ENCODE data around the gene TGFBR3. TPM values are rescaled to one million over a fixed set of nuclear protein-coding genes. Genes with fewer than 3 reads are reported as not detected.

Gene TGFBR3
- total and polyA plus RNA-seq, 9 donors = 92.4 to 442 (median 165) TPM

- H3K27ac ChIP-seq = peak overlapping the region; percentile 1 to 85
- no peak for DNase-seq
Measured at GRCh38 chr1:91700771-91701471, 185.0 kb downstream of the TGFBR3 start.

GRCh38 chr1:91700332-91700731 lies 185.6 kb downstream of the TGFBR3 start:
- H3K27ac ChIP-seq = peak overlapping the region; percentile 53 to 85
- WGBS, 3 donors = 69 to 73% (median 72%) methylated on average over 2 of the region's 2 CpGs
- intact Hi-C loops (cut with DNase I) = no loop called here
- TF ChIP-seq POLR2A (IDR thresholded peaks at IDR 0.05) = no peak
- TF ChIP-seq CTCF (IDR thresholded peaks at IDR 0.05) = peak in 2 of 3 donors; percentile 16 to 31
- H3K9me3 ChIP-seq = no peaks in the 10 kb centered on the region
- H3K27me3 ChIP-seq = no peaks in the 10 kb centered on the region
- no peak overlapping the region for H3K4me3 ChIP-seq
- peaks cover 10% of the 10 kb centered on the region for H3K4me1 ChIP-seq (ENCODE audit: insufficient read depth)
- no peak for DNase-seq
- H3K36me3 ChIP-seq = no peaks in the 10 kb centered on the region

More at GRCh38 chr1:91700771-91701471, 185.0 kb downstream of the TGFBR3 start:
- TF ChIP-seq POLR2A (IDR thresholded peaks at IDR 0.05) (no peak), EP300 (IDR thresholded peaks at IDR 0.05) (no peak), CTCF (IDR thresholded peaks at IDR 0.05) (no peak)
- Histone ChIP-seq H3K4me1 (ENCODE audit: insufficient read depth) (peaks cover 10% of the 10 kb centered on the region), H3K4me3 (no peak overlapping the region), H3K36me3 (no peaks in the 10 kb centered on the region), H3K27me3 (no peaks in the 10 kb centered on the region), H3K9me3 (no peaks in the 10 kb centered on the region)
- 29 to 43% (median 34%) methylated on average over 8 of the region's 8 CpGs for WGBS, 3 donors
- intact Hi-C loops (cut with DNase I) = no loop called here

GRCh38 chr1:91699339-91699974 lies 186.5 kb downstream of the TGFBR3 start:
- intact Hi-C loops (cut with DNase I) = loop anchor here in 1 of 4 donors (10.0 kb wide), 1 partner anchor 195 kb away; no protein-coding TSS in a partner anchor
- WGBS, 3 donors = 9 to 22% (median 14%) methylated on average over 4 of the region's 4 CpGs
- TF ChIP-seq CTCF (IDR thresholded peaks at IDR 0.05) = no peak
- TF ChIP-seq POLR2A (IDR thresholded peaks at IDR 0.05) = no peak
- no peak for TF ChIP-seq EP300 (IDR thresholded peaks at IDR 0.05)
- no peak overlapping the region for H3K4me3 ChIP-seq
- no peaks in the 10 kb centered on the region for H3K9me3 ChIP-seq
- no peaks in the 10 kb centered on the region for H3K36me3 ChIP-seq
- H3K27ac ChIP-seq = peak overlapping the region; percentile 55 to 85
- no peaks in the 10 kb centered on the region for H3K27me3 ChIP-seq
- DNase-seq = peak; percentile 71 to 89 (median 85)
- H3K4me1 ChIP-seq (ENCODE audit: insufficient read depth) = peaks cover 10% of the 10 kb centered on the region

GRCh38 chr1:91697861-91698260 lies 188.1 kb downstream of the TGFBR3 start:
- intact Hi-C loops (cut with DNase I) = loop anchor here in 1 of 4 donors (10.0 kb wide), 1 partner anchor 197 kb away; no protein-coding TSS in a partner anchor
- Histone ChIP-seq H3K36me3 (no peaks in the 10 kb centered on the region), H3K4me1 (ENCODE audit: insufficient read depth) (peaks cover 16% of the 10 kb centered on the region), H3K9me3 (no peaks in the 10 kb centered on the region), H3K27ac (peak overlapping the region; percentile 55 to 85), H3K27me3 (no peaks in the 10 kb centered on the region), H3K4me3 (no peak overlapping the region)
- 6 to 10% (median 7%) methylated on average over 2 of the region's 2 CpGs for WGBS, 3 donors
- no peak for TF ChIP-seq EP300 (IDR thresholded peaks at IDR 0.05)
- no peak for TF ChIP-seq CTCF (IDR thresholded peaks at IDR 0.05)
- TF ChIP-seq POLR2A (IDR thresholded peaks at IDR 0.05) = no peak
- no peak for DNase-seq
